Measurements from ENCODE around the gene PFKL.
"Not testable (repeated sequence)": the region's sequence is repeated elsewhere in the genome, so short reads cannot be mapped to it uniquely, and the experiment has no call there.

PFKL gene

GRCh38 chr21:44327603-44327974 is 27.7 kb downstream of the PFKL start:
- no peak for DNase-seq (ENCODE audit: low read depth in 2 of 2)

GRCh38 chr21:44328242-44328895 is 28.5 kb downstream of the PFKL start:
- DNase-seq (ENCODE audit: low read depth in 2 of 2), result no peak

- DNase-seq (ENCODE audit: low read depth in 2 of 2), result no peak
Measured at GRCh38 chr21:44329086-44329889, 29.4 kb downstream of the PFKL start.

- no peak for DNase-seq (ENCODE audit: low read depth in 2 of 2)
Measured at GRCh38 chr21:44329971-44330681, 30.3 kb downstream of the PFKL start.

GRCh38 chr21:44330698-44331097 is 30.8 kb downstream of the PFKL start:
- no peak for DNase-seq (ENCODE audit: low read depth in 2 of 2)

- DNase-seq (ENCODE audit: low read depth in 2 of 2), result no peak
Measured at GRCh38 chr21:44331209-44331608, 31.4 kb downstream of the PFKL start.

- no peak for DNase-seq (ENCODE audit: low read depth in 2 of 2)
Measured at GRCh38 chr21:44331650-44332307, 31.9 kb downstream of the PFKL start.

GRCh38 chr21:44332383-44332782 is 32.5 kb downstream of the PFKL start:
- DNase-seq (ENCODE audit: low read depth in 2 of 2), result no peak

GRCh38 chr21:44332965-44333364 is 33.1 kb downstream of the PFKL start:
- no peak for DNase-seq (ENCODE audit: low read depth in 2 of 2)

- no peak for DNase-seq (ENCODE audit: low read depth in 2 of 2)
Measured at GRCh38 chr21:44333509-44334328, 33.9 kb downstream of the PFKL start.

GRCh38 chr21:44334329-44335030 is 34.6 kb downstream of the PFKL start:
- DNase-seq (ENCODE audit: low read depth in 2 of 2), result no peak

GRCh38 chr21:44335266-44336059 is 35.6 kb downstream of the PFKL start:
- DNase-seq (ENCODE audit: low read depth in 2 of 2), result no peak

- DNase-seq (ENCODE audit: low read depth in 2 of 2), result no peak
Measured at GRCh38 chr21:44337449-44337848, 37.6 kb downstream of the PFKL start.

- peak; percentile 8 to 26 for DNase-seq (ENCODE audit: low read depth in 2 of 2)
Measured at GRCh38 chr21:44337941-44338895, 38.4 kb downstream of the PFKL start.

GRCh38 chr21:44338971-44339910 is 39.4 kb downstream of the PFKL start, which contains the start of gene CFAP410:
Gene CFAP410 (minus strand): TSS chr21:44339390. CDS start chr21:44339194, 196 bp downstream.
- peak; percentile 88 to 92 for DNase-seq (ENCODE audit: low read depth in 2 of 2)

- DNase-seq (ENCODE audit: low read depth in 2 of 2), result not testable (repeated sequence)
Measured at GRCh38 chr21:44341726-44342458, 42.0 kb downstream of the PFKL start.

- DNase-seq (ENCODE audit: low read depth in 2 of 2), result not testable (repeated sequence)
Measured at GRCh38 chr21:44342981-44343380, 43.1 kb downstream of the PFKL start.
